Stomach (tissue), 19 donors: Measurements from ENCODE around the gene ZNF335. TPM values are rescaled to one million over a fixed set of nuclear protein-coding genes. Genes with fewer than 3 reads are reported as not detected.

ENCODE experiments used
- DNase-seq, 2 donors: peaks; one replicate each; pipeline versions ENCODE4 v3.0.0 to v3.0.0-alpha.2; 2013 to 2019
- H3K27ac ChIP-seq, 5 donors: fragments of 200-600 bp in 4 of 5; sonication (generic) in 4 of 5; one replicate each; pipeline ENCODE4 v1.5.1; 2013 to 2019; ENCODE audit warnings: mild to moderate bottlenecking in 1 of 5, moderate library complexity in 1 of 5
- H3K27me3 ChIP-seq, 3 donors: fragments of 200-600 bp; sonication (generic); one replicate each; pipeline ENCODE4 v1.5.1; 2017 to 2019; ENCODE audit warnings: mixed run types in 1 of 3
- H3K36me3 ChIP-seq, 4 donors: fragments of 200-600 bp; sonication (generic); 1 replicate in 3 of 4; 2 replicates in 1 of 4; pipeline ENCODE4 v1.5.1; 2016 to 2019
- H3K4me1 ChIP-seq, 4 donors: fragments of 200-600 bp; sonication (generic); one replicate each; pipeline ENCODE4 v1.5.1; 2016 to 2019
- H3K4me3 ChIP-seq, 4 donors: fragments of 200-600 bp; sonication (generic) in 3 of 4; one replicate each; pipeline ENCODE4 v1.5.1; 2016 to 2019; ENCODE audit warnings: mild to moderate bottlenecking in 1 of 4
- H3K9me3 ChIP-seq, 4 donors: fragments of 200-600 bp; sonication (generic); one replicate each; pipeline ENCODE4 v1.5.1; 2016 to 2019
- CTCF ChIP-seq, 7 experiments: fragments of 450-650 bp in 4 of 7; fragments of 200-600 bp in 3 of 7; sonication (generic) in 3 of 7; IDR thresholded peaks; one replicate each; pipeline ENCODE4 v1.5.1; 2016 to 2019; ENCODE audit warnings: antibody characterized with exemption in 7 of 7, control low read depth in 2 of 7, mild to moderate bottlenecking in 1 of 7
- EP300 ChIP-seq: sonication (generic); formaldehyde crosslinking; IDR thresholded peaks from one replicate; pipeline ENCODE4 v1.6.1; 2017; ENCODE audit warnings: antibody characterized with exemption
- POLR2A ChIP-seq, 4 donors: fragments of 450-650 bp; IDR thresholded peaks; one replicate each; pipeline ENCODE4 v1.6.1; 2016; ENCODE audit warnings: antibody characterized with exemption in 4 of 4, control low read depth in 2 of 4, mild to moderate bottlenecking in 1 of 4, moderate library complexity in 1 of 4
- POLR2AphosphoS5 ChIP-seq, 3 donors: sonication (generic); formaldehyde crosslinking; IDR thresholded peaks; one replicate each; pipeline ENCODE4 v1.6.1; 2016; ENCODE audit warnings: antibody characterized with exemption in 3 of 3
- WGBS, 5 donors: extraction: QIAGEN DNeasy Blood & Tissue Kit in 3 of 5; methylation state at CpG; one replicate each; pipeline versions ENCODE4 v1.1.5 to v1.1.7; 2013 to 2018; 5-methylcytosine and 5-hydroxymethylcytosine counted together
- intact Hi-C: fragments of 100-400 bp; cut with DNase I; formaldehyde crosslinking; loops from one replicate; pipeline ENCODE4 v1.15.1; 2023; ENCODE audit warnings: low total_unique reads
- long read RNA-seq, 10 donors: transcript quantifications; one replicate each; lab custom pipeline, GENCODE V29; 2026
- polyA plus RNA-seq, 3 donors: library from polyadenylated mRNA; stranded (reverse); fragments of 200-250 nt; gene quantifications; one replicate each; pipeline ENCODE4 v1.2.3, GENCODE V29; 2013
- total RNA-seq, 5 donors: library from RNA; depleted of rRNA; stranded (reverse); fragments of >200 nt; gene quantifications; one replicate each; pipeline versions ENCODE4 v1.1.0 to v1.2.3, GENCODE V29; 2014 to 2016
- donor health status: healthy with polysubstance abuse.
- donor health status: Bipolar disorder and iron deficiency.
- donor health status: healthy.

The ZNF335 gene
- total RNA-seq: 10 to 100 TPM in 4 of 5 donors, 1 to 10 TPM in 1; 8.3 to 72.3 (median 38.5) TPM
- 10 to 100 TPM in 1 of 3 donors, 1 to 10 TPM in 2; 7.2 to 12.0 (median 9.3) TPM for polyA plus RNA-seq
- long read RNA-seq, donor 1: 0 reads
- long read RNA-seq, donor 2: 0 reads
- long read RNA-seq, donor 3: 0 reads
- long read RNA-seq, donor 4: 0 reads
- long read RNA-seq, donor 5, partial matches to known transcripts: 5 of 5 reads
- long read RNA-seq, donor 5, other reads (novel, unspliced or antisense): 0 of 5 reads
- long read RNA-seq, donor 6, partial matches to known transcripts: 0 of 1 reads
- long read RNA-seq, donor 6, other reads (novel, unspliced or antisense): 0 of 1 reads
- long read RNA-seq, donor 7: 0 reads
- long read RNA-seq, donor 8: 0 reads
- long read RNA-seq, donor 9, partial matches to known transcripts: 5 of 6 reads
- long read RNA-seq, donor 9, other reads (novel, unspliced or antisense): 0 of 6 reads
- long read RNA-seq, donor 10: 0 reads

- TF ChIP-seq CTCF (IDR thresholded peaks at IDR 0.05) (peak in 4 of 7 experiments; percentile 14 to 56 (median 47)), POLR2A (IDR thresholded peaks at IDR 0.05) (peak in 1 of 4 donors; percentile 81), EP300 (peak; percentile 59), POLR2AphosphoS5 (IDR thresholded peaks at IDR 0.05) (peak; percentile 48 to 89 (median 82))
- intact Hi-C loops: no loop called here
- DNase-seq: peak; percentile 95 to 99
- Histone ChIP-seq H3K9me3 (no peaks in the 10 kb centered on the region), H3K27ac (peak within 1 kb of the TSS; percentile 99 to 100 (median 99)), H3K4me3 (peak within 1 kb of the TSS; percentile 77 to 96 (median 83)), H3K36me3 (peaks cover 24 to 28% (median 27%) of the 10 kb centered on the region in 4 donors), H3K27me3 (no peaks in the 10 kb centered on the region), H3K4me1 (peaks cover 13 to 40% (median 31%) of the 10 kb centered on the region in 4 donors)
- WGBS, 5 donors: 0 to 1% (median 0%) methylated on average over 28 to 72 of the region's 72 CpGs
Measured at GRCh38 chr20:45971675-45972499, at the start of gene ZNF335. ZNF335 (minus strand) TSS chr20:45972203; CDS start chr20:45971410, 793 bp downstream.

GRCh38 chr20:46020555-46020954 is 48.6 kb upstream of the ZNF335 start:
- H3K27ac ChIP-seq: no peak overlapping the region
- no peaks in the 10 kb centered on the region for H3K9me3 ChIP-seq
- TF ChIP-seq POLR2AphosphoS5 (IDR thresholded peaks at IDR 0.05) (no peak), EP300 (no peak), CTCF (IDR thresholded peaks at IDR 0.05) (no peak), POLR2A (IDR thresholded peaks at IDR 0.05) (no peak)
- 68 to 80% (median 75%) methylated on average over 4 of the region's 4 CpGs for WGBS, 5 donors
- no peak for DNase-seq
- H3K4me3 ChIP-seq: no peak overlapping the region
- H3K27me3 ChIP-seq: peaks cover 17 to 95% (median 41%) of the 10 kb centered on the region in 3 donors
- intact Hi-C loops: loop anchor here (10.0 kb wide), 2 partner anchors 154 to 334 kb away; no protein-coding TSS in a partner anchor
- no peaks in the 10 kb centered on the region for H3K36me3 ChIP-seq
- H3K4me1 ChIP-seq: peaks cover 13 to 21% (median 20%) of the 10 kb centered on the region in 4 donors

- no peaks in the 10 kb centered on the region for H3K9me3 ChIP-seq
- TF ChIP-seq POLR2A (IDR thresholded peaks at IDR 0.05): no peak
- no peak for TF ChIP-seq EP300
- TF ChIP-seq POLR2AphosphoS5 (IDR thresholded peaks at IDR 0.05): no peak
- no peak for TF ChIP-seq CTCF (IDR thresholded peaks at IDR 0.05)
- peaks cover 26 to 95% (median 43%) of the 10 kb centered on the region in 3 donors for H3K27me3 ChIP-seq
Measured at GRCh38 chr20:46018611-46019010, 46.6 kb upstream of the ZNF335 start.

GRCh38 chr20:46018112-46018511 is 46.1 kb upstream of the ZNF335 start:
- H3K27me3 ChIP-seq: peaks cover 28 to 95% (median 44%) of the 10 kb centered on the region in 3 donors
- TF ChIP-seq EP300: no peak
- no peak for TF ChIP-seq POLR2A (IDR thresholded peaks at IDR 0.05)
- no peak for TF ChIP-seq CTCF (IDR thresholded peaks at IDR 0.05)
- no peak for TF ChIP-seq POLR2AphosphoS5 (IDR thresholded peaks at IDR 0.05)
- no peak overlapping the region for H3K4me3 ChIP-seq
- intact Hi-C loops: loop anchor here (10.0 kb wide), 1 partner anchor 77 kb away; no protein-coding TSS in a partner anchor
- H3K4me1 ChIP-seq: peaks cover 19 to 34% (median 33%) of the 10 kb centered on the region in 4 donors
- no peak overlapping the region for H3K27ac ChIP-seq
- H3K36me3 ChIP-seq: no peaks in the 10 kb centered on the region
- 32 to 41% (median 34%) methylated on average over 4 of the region's 4 CpGs for WGBS, 5 donors
- no peak for DNase-seq
- no peaks in the 10 kb centered on the region for H3K9me3 ChIP-seq

More at GRCh38 chr20:46018611-46019010, 46.6 kb upstream of the ZNF335 start:
- no peak for DNase-seq
- Histone ChIP-seq H3K36me3 (no peaks in the 10 kb centered on the region), H3K4me3 (no peak overlapping the region), H3K27ac (no peak overlapping the region), H3K4me1 (peaks cover 19 to 30% (median 30%) of the 10 kb centered on the region in 4 donors)
- intact Hi-C loops: loop anchor here (10.0 kb wide), 1 partner anchor 76 kb away; no protein-coding TSS in a partner anchor
- 57 to 64% (median 58%) methylated on average over 6 of the region's 6 CpGs for WGBS, 5 donors
